Liver (tissue), 9 donors: ENCODE results near the gene NOS3. TPM values are rescaled to one million over a fixed set of nuclear protein-coding genes. Genes with fewer than 3 reads are reported as not detected.

Experiments used
- DNase-seq: peaks from one replicate; pipeline ENCODE4 v3.0.0-alpha.2; 2017; ENCODE audit warnings: low spot score
- H3K27ac ChIP-seq, 2 donors: one replicate each; pipeline ENCODE4 v1.7.0; 2013; ENCODE audit warnings: inconsistent platforms in 2 of 2, low read length in 2 of 2, control low read depth in 1 of 2, low read depth in 1 of 2, mild to moderate bottlenecking in 1 of 2
- H3K27me3 ChIP-seq, 4 donors: one replicate each; pipeline versions ENCODE4 v1.6.1 to v1.7.0; 2013; ENCODE audit warnings: low read length in 3 of 4, inconsistent platforms in 1 of 4, mild to moderate bottlenecking in 1 of 4, moderate library complexity in 1 of 4; ENCODE audit not compliant: control insufficient read depth in 4 of 4, insufficient read depth in 4 of 4
- H3K36me3 ChIP-seq, 4 donors: one replicate each; pipeline versions ENCODE4 v1.6.1 to v1.7.0; 2013; ENCODE audit warnings: low read length in 3 of 4, mild to moderate bottlenecking in 3 of 4, low read depth in 1 of 4, moderate library complexity in 1 of 4; ENCODE audit not compliant: control insufficient read depth in 4 of 4, insufficient read depth in 3 of 4
- H3K4me1 ChIP-seq, 4 donors: one replicate each; pipeline versions ENCODE4 v1.6.1 to v1.7.0; 2013; ENCODE audit warnings: low read length in 3 of 4, mild to moderate bottlenecking in 3 of 4, moderate library complexity in 1 of 4; ENCODE audit not compliant: control insufficient read depth in 4 of 4, insufficient read depth in 4 of 4
- H3K4me3 ChIP-seq, 3 donors: one replicate each; pipeline versions ENCODE4 v1.6.1 to v1.7.0; 2013; ENCODE audit warnings: low read length in 3 of 3, control low read depth in 1 of 3, low read depth in 1 of 3, mild to moderate bottlenecking in 1 of 3
- H3K9ac ChIP-seq, 2 donors: one replicate each; pipeline ENCODE4 v1.7.0; 2013; ENCODE audit warnings: low read length in 2 of 2, mild to moderate bottlenecking in 2 of 2, moderate library complexity in 2 of 2, control low read depth in 1 of 2, low read depth in 1 of 2
- H3K9me3 ChIP-seq, 4 donors: one replicate each; pipeline versions ENCODE4 v1.6.1 to v1.7.0; 2013; ENCODE audit warnings: low read length in 3 of 4; ENCODE audit not compliant: control insufficient read depth in 4 of 4
- CTCF ChIP-seq: fragments of 150-350 bp; IDR thresholded peaks from 2 replicates; pipeline ENCODE4 v1.5.1; 2017; ENCODE audit warnings: improper control_type of control experiment, low read depth, low read length; ENCODE audit not compliant: missing input control
- EGR1 ChIP-seq, 2 donors: IDR thresholded peaks; 2 replicates each; pipeline ENCODE4 v1.6.1; 2016 to 2018; ENCODE audit warnings: antibody characterized with exemption in 2 of 2, low read depth in 2 of 2
- FOXA1 ChIP-seq: IDR thresholded peaks from 2 replicates; pipeline ENCODE4 v1.6.1; 2016; ENCODE audit warnings: antibody characterized with exemption
- FOXA2 ChIP-seq: IDR thresholded peaks from 2 replicates; pipeline ENCODE4 v1.6.1; 2016; ENCODE audit warnings: antibody characterized with exemption
- GABPA ChIP-seq, 2 donors: IDR thresholded peaks in 1 of 2; conservative IDR thresholded peaks in 1 of 2; 2 replicates each; pipeline ENCODE4 v1.6.1; 2016; ENCODE audit warnings: antibody characterized with exemption in 2 of 2, mild to moderate bottlenecking in 1 of 2, moderate library complexity in 1 of 2
- HNF4A ChIP-seq, 2 donors: conservative IDR thresholded peaks; 2 replicates each; pipeline ENCODE4 v1.6.1; 2016; ENCODE audit warnings: antibody characterized with exemption in 2 of 2, mild to moderate bottlenecking in 2 of 2
- HNF4G ChIP-seq: IDR thresholded peaks from 2 replicates; pipeline ENCODE4 v1.6.1; 2016; ENCODE audit warnings: antibody characterized with exemption
- MAX ChIP-seq: IDR thresholded peaks from 2 replicates; pipeline ENCODE4 v1.6.1; 2016; ENCODE audit warnings: antibody characterized with exemption
- NR2F2 ChIP-seq: IDR thresholded peaks from 2 replicates; pipeline ENCODE4 v1.6.1; 2016; ENCODE audit warnings: antibody characterized with exemption
- RAD21 ChIP-seq, 2 donors: IDR thresholded peaks; 2 replicates each; pipeline ENCODE4 v1.6.1; 2016; ENCODE audit warnings: antibody characterized with exemption in 2 of 2, mild to moderate bottlenecking in 2 of 2
- REST ChIP-seq: IDR thresholded peaks from 2 replicates; pipeline ENCODE4 v1.6.1; 2016; ENCODE audit warnings: antibody characterized with exemption, mild to moderate bottlenecking
- RXRA ChIP-seq, 2 donors: IDR thresholded peaks; 2 replicates each; pipeline ENCODE4 v1.6.1; 2017 to 2018; ENCODE audit warnings: antibody characterized with exemption in 2 of 2, mild to moderate bottlenecking in 1 of 2
- SP1 ChIP-seq: IDR thresholded peaks from 2 replicates; pipeline ENCODE4 v1.6.1; 2018; ENCODE audit warnings: antibody characterized with exemption, mild to moderate bottlenecking
- TAF1 ChIP-seq: conservative IDR thresholded peaks from 2 replicates; pipeline ENCODE4 v1.6.1; 2016; ENCODE audit warnings: antibody characterized with exemption, mild to moderate bottlenecking
- YY1 ChIP-seq: IDR thresholded peaks from 2 replicates; pipeline ENCODE4 v1.6.1; 2016; ENCODE audit warnings: antibody characterized with exemption, mild to moderate bottlenecking
- ZBTB33 ChIP-seq: IDR thresholded peaks from 2 replicates; pipeline ENCODE4 v1.6.1; 2016; ENCODE audit warnings: antibody characterized with exemption
- WGBS: extraction: QIAGEN DNeasy Blood & Tissue Kit; methylation state at CpG from one replicate; pipeline ENCODE4 v1.1.7; 2013; 5-methylcytosine and 5-hydroxymethylcytosine counted together
- polyA plus RNA-seq, 2 donors: library from polyadenylated mRNA; stranded (reverse) in 1 of 2; unstranded in 1 of 2; fragments of 200-250 nt in 1 of 2; fragments of >200 nt in 1 of 2; fragmentation: Nextera tagmentation in 1 of 2; extraction: Ambion mirVana in 1 of 2; gene quantifications; one replicate each; pipeline versions ENCODE4 v1.2.1 to v1.2.3, GENCODE V29; 2013 to 2015
- total RNA-seq, 2 donors: library from RNA; depleted of rRNA; stranded (reverse); fragments of >200 nt; gene quantifications; one replicate each; pipeline ENCODE4 v1.2.3, GENCODE V29; 2014
- donor health status: healthy.
- donor health status: healthy.
- donor health status: healthy.
- donor health status: healthy.
- donor health status: healthy.

NOS3 gene
- total and polyA plus RNA-seq, 4 donors, result 1.6 to 6.1 (median 5.1) TPM

GRCh38 chr7:150946421-150947240, 44.2 kb upstream of the NOS3 start:
- Histone ChIP-seq H3K9ac (no peak overlapping the region), H3K4me1 (no peaks in the 10 kb centered on the region), H3K27ac (no peak overlapping the region), H3K9me3 (no peaks in the 10 kb centered on the region), H3K4me3 (no peak overlapping the region), H3K27me3 (peaks cover 0 to 2% (median 0%) of the 10 kb centered on the region in 4 donors), H3K36me3 (no peaks in the 10 kb centered on the region)
- TF ChIP-seq NR2F2 (no peak), RAD21 (IDR thresholded peaks at IDR 0.05) (no peak), SP1 (no peak), FOXA1 (no peak), HNF4G (no peak), GABPA (IDR thresholded peaks at IDR 0.05 in 1 of 2, conservative IDR thresholded peaks at IDR 0.05 in 1 of 2) (no peak), CTCF (no peak), REST (no peak), MAX (no peak), ZBTB33 (no peak), FOXA2 (no peak), YY1 (no peak), RXRA (IDR thresholded peaks at IDR 0.05) (no peak), TAF1 (no peak)
- peak; percentile 32 for DNase-seq
- WGBS, result 60% methylated on average over 27 of the region's 27 CpGs

- no peak overlapping the region for H3K4me3 ChIP-seq
- H3K27ac ChIP-seq, result no peak overlapping the region
- no peak overlapping the region for H3K9ac ChIP-seq
- WGBS, result 20% methylated on average over 31 of the region's 31 CpGs
- peaks cover 0 to 2% (median 0%) of the 10 kb centered on the region in 4 donors for H3K27me3 ChIP-seq
- TF ChIP-seq HNF4A (conservative IDR thresholded peaks at IDR 0.05) (no peak), SP1 (no peak), YY1 (no peak), EGR1 (IDR thresholded peaks at IDR 0.05; ENCODE audit: low read depth in 2 of 2) (no peak)
- no peaks in the 10 kb centered on the region for H3K4me1 ChIP-seq
- H3K36me3 ChIP-seq, result no peaks in the 10 kb centered on the region
- DNase-seq, result peak; percentile 33
- H3K9me3 ChIP-seq, result no peaks in the 10 kb centered on the region
Measured at GRCh38 chr7:150947241-150947745, 43.5 kb upstream of the NOS3 start.
